Stimulated activated CD8-positive, alpha-beta memory T cell treated with anti-CD3 and anti-CD28 coated beads, Interleukin-7, amount 100 ng/mL, for 24 hours (primary cell): ENCODE results near the gene SIGLEC6.
"Not testable (repeated sequence)": the region's sequence is repeated elsewhere in the genome, so short reads cannot be mapped to it uniquely, and the experiment has no call there.

Experiments used
- DNase-seq: peaks from one replicate; pipeline ENCODE4 v3.0.0-alpha.2; 2020; ENCODE audit warnings: low read depth

The SIGLEC6 gene

GRCh38 chr19:51509823-51510660, 21.4 kb downstream of the SIGLEC6 start:
- no peak for DNase-seq

GRCh38 chr19:51508059-51508733, 23.3 kb downstream of the SIGLEC6 start:
- DNase-seq, result no peak

GRCh38 chr19:51507640-51508058, 23.8 kb downstream of the SIGLEC6 start:
- no peak for DNase-seq

GRCh38 chr19:51507192-51507591, 24.3 kb downstream of the SIGLEC6 start:
- no peak for DNase-seq

DNA sequence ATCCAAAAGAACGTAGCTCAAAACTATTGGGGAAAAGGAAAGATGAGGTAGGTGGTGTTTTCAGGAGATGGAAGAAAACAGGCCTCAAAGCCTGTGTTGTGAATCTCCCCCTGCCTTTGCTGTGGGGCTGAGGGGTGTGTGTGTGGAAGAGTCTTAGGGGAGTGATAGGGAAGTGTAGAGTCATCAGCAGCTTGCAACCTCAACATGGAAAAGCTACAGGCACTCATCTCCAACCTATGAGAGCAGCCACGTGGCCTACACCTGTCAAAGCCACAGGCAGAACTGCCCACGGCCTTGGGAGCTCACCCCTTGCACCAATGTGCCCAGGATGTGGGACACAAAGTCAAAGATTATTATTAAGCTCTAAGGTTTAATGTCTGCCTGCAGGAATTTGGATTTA, 25.6 kb downstream of the SIGLEC6 start:
- DNase-seq, result no peak

DNA sequence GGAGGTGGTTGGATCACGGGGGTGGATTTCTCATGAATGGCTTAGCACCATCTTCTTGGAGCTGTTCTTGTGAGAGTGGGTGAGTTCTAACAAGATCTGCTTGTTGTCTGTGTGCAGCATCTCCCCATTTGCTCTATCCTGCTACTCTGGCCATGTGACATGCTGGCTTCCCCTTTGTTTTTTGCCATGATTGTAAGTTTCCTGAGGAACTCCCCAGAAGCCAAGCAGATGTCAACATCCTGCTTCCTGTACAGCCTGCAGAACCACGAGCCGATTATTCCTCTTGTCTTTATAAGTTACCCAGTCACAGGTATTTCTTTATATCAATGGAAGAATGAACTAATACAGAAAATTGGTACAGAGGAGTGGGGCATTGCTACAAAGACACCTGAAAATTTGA, 27.6 kb downstream of the SIGLEC6 start:
- no peak for DNase-seq

DNA sequence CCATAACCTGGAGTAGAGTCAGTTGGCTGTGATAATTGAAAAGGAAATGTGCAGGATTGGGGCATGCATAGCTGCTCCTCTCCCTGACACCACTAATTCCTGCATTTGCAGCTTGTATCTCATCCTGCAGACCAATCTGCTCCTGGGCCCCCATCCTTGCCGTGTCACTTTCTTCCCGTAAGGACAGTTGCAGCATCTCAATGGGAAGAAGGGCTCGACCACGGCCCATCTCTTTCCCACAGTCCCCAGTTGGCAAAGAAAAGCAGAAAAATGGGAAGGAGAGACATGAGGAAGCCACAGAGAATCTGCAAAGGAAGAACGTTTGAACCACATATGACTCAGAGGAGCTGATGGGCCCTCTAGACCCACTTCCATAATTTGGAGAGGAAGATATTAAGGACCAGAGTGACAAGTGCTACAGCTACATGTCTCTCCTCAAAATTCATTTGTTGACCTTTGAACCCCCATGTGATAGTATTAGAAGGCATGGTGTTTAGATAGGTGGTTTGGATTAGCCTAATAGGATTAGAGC, 28.1 kb downstream of the SIGLEC6 start:
- no peak for DNase-seq

- DNase-seq, result no peak
Observed at GRCh38 chr19:51501594-51502263, 29.7 kb downstream of the SIGLEC6 start, which contains the start of gene SIGLEC12. SIGLEC12 (minus strand) TSS chr19:51501800; CDS start chr19:51501733, 67 bp downstream.

GRCh38 chr19:51500931-51501330, 30.5 kb downstream of the SIGLEC6 start:
- not testable (repeated sequence) for DNase-seq

DNA sequence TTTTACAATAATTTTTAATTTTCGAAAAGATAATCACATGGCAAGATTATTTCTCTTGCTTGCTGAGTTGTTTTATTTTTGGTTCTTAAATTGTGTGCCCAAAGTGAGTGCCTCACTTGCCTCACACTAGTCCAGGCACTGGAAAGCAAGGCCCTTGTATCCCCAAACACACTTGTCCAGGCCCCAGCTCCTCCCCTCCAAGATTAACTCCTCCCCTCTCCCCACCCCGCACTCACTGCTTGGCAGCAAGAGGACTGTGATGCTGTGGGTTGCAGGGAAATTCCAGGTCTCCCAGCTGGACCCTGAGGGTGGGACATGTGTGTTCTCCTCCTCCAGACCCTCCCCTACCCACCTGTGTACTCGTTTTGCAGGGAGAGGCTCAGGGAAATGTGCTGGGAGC, 33.8 kb downstream of the SIGLEC6 start:
- no peak for DNase-seq

DNA sequence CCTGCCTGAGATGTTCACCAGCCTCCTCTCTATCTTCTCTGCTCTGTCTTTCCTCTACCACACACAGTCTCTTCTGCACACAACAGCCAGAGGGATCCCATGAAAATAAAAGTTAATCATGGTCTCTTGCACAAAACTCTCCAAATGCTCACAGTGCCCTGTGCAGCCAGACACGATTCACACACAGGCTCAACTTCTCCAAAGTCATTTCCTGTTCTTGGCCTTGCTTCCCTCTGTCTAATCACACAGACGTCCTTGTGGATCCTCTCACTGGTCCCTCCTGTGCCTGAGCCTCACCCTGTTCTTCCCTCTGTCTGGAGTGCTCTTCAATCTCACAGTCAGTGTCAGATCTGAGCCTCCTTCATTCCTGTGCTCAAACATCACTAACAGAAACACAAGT, 37.7 kb downstream of the SIGLEC6 start:
- no peak for DNase-seq

GRCh38 chr19:51491586-51491985, 39.9 kb downstream of the SIGLEC6 start:
- no peak for DNase-seq

- no peak for DNase-seq
Observed at GRCh38 chr19:51490676-51491075, 40.8 kb downstream of the SIGLEC6 start.

GRCh38 chr19:51489113-51489512, 42.4 kb downstream of the SIGLEC6 start:
- DNase-seq, result no peak

- DNase-seq, result no peak
Observed at GRCh38 chr19:51488491-51488890, 43.0 kb downstream of the SIGLEC6 start.

DNA sequence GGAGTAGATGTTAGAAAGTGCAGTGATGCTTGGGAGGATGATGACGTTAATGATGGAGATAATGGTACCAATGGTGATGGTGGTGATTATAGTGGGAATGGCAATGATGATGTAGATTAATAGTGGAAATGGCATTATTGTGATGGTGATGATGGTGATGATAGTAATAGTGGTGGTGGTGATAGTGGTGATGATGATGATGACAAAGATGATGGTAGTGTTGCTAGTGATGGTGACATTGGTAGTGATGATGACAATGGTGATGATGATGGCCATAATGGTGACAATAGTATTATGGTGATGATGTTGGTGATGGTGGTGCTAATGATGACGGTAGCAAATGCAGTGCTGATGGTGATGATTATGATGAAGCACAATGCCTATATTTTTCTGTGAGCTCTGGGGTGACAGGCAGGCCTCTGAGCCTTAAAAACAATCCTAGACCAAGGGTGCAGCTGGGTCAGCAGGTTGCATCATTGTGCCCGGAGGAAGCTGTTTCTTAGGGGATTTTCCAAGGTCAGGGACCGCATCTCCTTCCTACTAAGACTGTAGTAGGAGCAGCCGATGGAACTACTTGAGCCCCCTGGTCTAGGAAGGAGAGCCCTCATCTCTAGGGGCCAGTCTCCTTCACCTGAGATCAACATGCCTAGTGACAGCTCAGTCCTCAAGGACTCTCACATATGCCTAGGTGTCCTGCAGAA, 45.4 kb downstream of the SIGLEC6 start:
- DNase-seq, result no peak

GRCh38 chr19:51480590-51480989, 50.9 kb downstream of the SIGLEC6 start:
- no peak for DNase-seq

GRCh38 chr19:51479531-51480331, 51.7 kb downstream of the SIGLEC6 start:
- DNase-seq, result no peak

DNA sequence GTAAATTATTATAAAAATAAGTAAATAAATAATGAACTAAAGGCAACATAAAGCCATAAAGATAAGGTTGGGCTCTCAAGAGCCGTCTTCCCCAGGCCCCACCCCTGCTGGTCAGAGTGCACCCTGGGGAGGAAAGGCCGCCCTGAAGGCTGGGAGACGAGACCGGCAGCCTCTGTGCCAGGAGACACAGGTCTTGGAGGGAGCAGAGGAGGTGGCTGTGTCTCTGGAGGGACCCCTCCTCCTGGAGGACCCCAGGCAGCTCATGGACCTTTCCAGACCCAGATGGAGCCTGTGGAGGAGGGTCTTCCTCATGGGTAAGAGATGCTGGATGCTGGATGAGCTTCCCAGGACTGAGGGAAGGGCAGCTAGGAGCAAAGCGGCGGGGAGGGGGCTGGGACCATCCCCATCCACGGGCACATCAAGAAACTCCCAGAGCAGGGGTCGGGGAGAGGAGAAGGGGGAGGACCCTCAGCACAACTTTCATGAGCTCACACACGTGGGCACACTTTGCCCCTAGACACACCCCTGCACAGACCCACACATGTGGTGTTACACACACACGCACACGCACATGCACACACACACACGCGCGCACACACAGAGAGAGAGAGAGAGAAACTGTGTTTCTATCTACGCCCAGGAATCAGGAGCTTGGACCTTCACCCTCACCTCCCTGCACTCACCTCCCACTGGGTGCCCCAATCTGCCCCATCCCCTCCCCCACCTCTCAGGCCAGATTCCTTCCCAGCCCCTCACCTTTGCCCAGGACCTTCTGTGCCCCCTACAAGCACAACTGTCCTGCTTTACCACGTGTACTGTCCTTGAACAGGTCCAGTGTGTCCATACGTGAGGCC, 52.9 kb downstream of the SIGLEC6 start, which contains the start of gene CEACAM18:
TSS of gene CEACAM18 (plus strand) at position 159 of the 854 bp plus-strand sequence.
- no peak for DNase-seq

DNA sequence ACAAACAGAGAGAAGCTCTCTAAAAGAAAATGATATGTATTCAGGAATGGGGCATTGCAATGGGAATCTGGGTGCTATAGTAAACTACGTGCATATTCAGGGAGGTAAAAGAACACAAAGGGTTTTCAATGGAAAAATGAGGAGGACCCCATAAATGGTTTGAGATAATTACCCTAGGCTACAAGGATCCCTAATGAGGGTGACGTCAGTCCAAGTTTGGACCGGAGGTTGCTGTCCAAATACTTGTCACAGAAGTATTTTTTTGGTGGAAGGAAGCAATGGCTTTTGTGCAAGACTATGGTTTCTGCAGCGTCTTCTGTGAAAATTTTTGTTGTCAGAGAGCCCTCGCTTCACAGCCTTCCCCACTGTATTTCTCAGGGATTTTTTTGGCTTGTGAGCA, 54.1 kb downstream of the SIGLEC6 start:
- no peak for DNase-seq
